Skin epidermis (tissue), 12 donors: Measurements from ENCODE around the gene NOL9.

Source experiments
- H3K27ac ChIP-seq, 21 experiments: fragments of 200-600 bp; sonication (generic) in 11 of 21; one replicate each; pipeline ENCODE4 v1.5.0; 2020; ENCODE audit warnings: mild to moderate bottlenecking in 3 of 21, inconsistent platforms in 2 of 21, moderate library complexity in 2 of 21
- H3K4me3 ChIP-seq, 7 experiments: fragments of 200-600 bp; sonication (generic) in 2 of 7; one replicate each; pipeline ENCODE4 v1.5.0; 2020; ENCODE audit warnings: inconsistent platforms in 2 of 7, mild to moderate bottlenecking in 2 of 7, moderate library complexity in 1 of 7

The NOL9 gene

DNA sequence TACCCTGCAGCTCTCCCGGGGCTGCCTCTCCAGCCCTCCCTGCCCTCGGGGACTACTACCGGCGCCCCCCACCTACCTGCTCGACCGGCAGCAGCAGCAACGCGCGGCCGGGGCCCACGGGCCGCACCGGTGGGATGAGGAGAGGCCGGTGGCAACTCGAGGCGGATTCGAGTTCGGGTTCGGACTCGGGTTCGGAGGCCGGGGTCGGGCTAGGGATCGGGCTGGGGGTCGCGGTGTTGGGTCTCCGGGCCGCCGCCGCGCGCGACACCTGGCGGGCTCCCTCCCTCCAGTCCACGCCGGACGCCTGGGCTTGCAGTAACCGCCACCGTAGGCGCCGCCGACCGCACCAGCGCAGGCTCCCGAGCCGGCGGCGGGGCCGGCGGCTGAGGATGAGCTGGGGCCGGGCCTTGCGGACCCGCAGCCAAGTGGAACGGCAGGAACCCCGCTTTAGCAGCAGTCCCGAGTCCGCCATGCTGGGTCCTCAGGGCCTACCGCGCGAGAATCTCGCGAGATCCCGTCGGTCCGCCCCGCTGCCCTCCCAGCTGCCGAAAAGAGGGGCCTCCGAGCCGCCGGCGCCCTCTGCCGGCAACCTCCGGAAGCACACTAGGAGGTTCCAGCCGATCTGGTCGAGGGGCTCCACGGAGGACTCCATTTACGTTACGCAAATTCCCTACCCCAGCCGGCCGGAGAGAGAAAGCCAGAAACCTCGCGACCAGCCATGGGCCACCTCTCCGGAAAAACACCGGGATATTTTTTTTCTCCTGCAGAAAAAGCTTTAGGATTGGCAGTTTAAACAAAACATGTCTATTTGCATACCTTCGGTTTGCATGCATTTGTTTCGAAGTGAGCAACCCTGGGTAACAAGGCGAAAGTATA lies at the start of gene NOL9:
NOL9 (minus strand) TSS at position 483 of the 876 bp plus-strand sequence; CDS start at position 472, 11 bp downstream.
- peak within 1 kb of the TSS; percentile 40 to 96 (median 92) for H3K27ac ChIP-seq
- H3K4me3 ChIP-seq, result peak within 1 kb of the TSS; percentile 93 to 100 (median 98)

DNA sequence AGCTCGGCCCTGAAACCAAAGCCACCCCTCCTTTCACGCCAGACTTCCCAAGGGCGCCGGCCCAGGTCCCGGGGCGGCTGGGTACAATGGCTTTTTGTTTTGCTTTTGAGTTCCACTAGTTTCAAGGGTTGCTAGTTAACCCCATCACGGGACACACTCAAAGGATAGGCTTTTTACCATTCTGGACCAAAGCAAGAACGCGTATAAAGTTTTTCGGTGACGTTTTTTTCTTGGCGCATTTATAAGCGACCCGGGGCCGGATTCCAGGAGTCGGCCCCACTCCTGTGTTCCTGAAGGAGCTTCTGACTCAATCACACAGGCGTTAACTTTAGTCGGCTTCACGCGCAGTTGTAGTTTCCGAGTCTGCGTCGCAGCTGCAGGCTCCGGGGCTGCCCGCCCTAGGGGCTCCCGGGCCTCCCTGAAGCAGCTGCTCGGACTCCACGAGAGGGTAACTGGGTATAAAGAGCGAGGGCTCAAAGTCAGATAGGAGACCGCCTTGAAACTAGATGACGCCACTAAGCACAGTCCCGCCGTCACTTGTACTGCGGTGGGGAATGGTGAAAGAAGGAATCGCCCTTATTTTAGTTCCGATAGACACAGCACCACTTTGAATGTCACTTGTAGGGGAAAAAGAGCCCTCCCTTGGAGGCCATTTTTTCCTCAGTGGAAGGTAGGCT lies 49.1 kb upstream of the NOL9 start:
- Histone ChIP-seq H3K27ac (peak overlapping the region; percentile 87 to 99 (median 98)), H3K4me3 (peak overlapping the region; percentile 70 to 98 (median 88))

DNA sequence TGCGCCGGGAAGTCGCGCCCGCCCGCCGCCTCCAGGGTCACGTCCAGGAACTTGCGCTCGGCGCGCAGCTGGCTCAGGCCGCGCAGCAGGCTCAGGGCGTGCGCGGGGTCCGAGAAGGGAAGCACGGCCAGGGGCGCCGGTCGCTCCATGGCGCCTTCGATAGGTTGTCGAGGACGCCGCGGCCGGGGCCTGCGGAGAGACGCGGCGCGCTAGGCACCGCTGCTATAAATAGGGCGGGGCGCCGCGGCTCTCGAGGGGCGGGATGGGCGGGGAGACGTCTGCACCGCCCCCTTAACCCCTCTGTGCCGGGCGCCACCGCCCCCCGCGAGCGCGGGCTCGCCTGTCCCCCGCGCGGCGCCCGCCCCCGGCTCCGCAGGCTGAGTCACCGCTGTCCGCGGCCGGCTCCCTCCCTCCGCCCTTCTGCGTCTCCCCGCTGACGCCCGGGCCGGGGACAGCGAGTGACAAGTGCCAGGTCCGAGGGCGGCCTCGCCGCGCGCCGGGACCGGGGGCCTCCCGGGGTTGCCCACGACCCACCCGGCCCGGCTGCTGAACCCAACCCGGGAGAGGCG lies 48.4 kb upstream of the NOL9 start, which contains the start of gene KLHL21:
KLHL21 (minus strand) TSS at position 201 of the 569 bp plus-strand sequence; CDS start at position 149, 52 bp downstream.
- Histone ChIP-seq H3K4me3 (peak within 1 kb of the TSS; percentile 70 to 98 (median 88)), H3K27ac (peak within 1 kb of the TSS; percentile 87 to 99 (median 98))

GRCh38 chr1:6601923-6602668 lies 47.8 kb upstream of the NOL9 start:
- H3K27ac ChIP-seq, result peak overlapping the region; percentile 86 to 99 (median 98)
- H3K4me3 ChIP-seq, result peak overlapping the region; percentile 70 to 98 (median 88)

DNA sequence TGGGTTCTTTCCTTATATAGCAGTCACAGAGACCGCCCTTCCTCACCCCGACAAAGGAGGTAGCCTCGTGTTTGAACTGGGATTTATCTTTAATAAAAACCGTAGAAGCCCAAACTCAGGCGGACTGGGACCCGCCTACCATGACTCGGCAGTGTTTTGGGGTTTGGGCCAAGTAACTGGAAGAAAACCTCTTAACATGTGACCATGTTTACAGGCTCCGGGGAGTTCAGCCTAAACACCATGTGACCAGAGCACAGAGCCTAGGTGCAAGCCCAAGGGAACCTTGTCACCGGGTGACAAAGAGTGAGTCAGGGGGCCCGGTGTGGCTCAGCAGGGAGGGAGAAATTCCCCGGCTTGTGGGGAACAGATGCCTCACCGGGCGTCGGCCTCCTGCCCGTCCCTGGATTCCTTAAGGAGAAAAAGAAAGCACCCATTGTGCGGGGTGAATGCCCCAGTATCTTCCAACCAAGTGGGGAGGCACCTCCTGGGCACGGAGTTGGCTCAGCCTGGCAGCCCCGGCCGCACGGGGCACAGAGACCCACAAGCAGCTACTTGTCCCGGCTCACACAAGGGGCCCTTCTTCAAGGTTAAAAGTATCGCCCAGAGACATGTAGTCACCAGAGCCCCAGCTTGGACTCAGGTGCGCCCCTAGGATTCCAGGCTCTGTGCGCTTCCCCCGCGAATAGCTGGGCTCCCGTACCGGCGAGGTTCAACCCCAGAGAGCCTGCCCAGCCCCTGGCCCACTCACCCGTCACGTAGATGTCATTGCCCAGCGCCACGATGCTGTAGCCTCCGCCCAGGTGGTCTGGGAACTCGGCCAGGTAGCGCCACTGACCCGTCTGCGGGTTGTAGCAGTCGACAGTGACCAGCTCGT lies 47.0 kb upstream of the NOL9 start:
- peak overlapping the region; percentile 70 to 98 (median 88) for H3K4me3 ChIP-seq
- H3K27ac ChIP-seq, result peak overlapping the region; percentile 86 to 99 (median 98)

DNA sequence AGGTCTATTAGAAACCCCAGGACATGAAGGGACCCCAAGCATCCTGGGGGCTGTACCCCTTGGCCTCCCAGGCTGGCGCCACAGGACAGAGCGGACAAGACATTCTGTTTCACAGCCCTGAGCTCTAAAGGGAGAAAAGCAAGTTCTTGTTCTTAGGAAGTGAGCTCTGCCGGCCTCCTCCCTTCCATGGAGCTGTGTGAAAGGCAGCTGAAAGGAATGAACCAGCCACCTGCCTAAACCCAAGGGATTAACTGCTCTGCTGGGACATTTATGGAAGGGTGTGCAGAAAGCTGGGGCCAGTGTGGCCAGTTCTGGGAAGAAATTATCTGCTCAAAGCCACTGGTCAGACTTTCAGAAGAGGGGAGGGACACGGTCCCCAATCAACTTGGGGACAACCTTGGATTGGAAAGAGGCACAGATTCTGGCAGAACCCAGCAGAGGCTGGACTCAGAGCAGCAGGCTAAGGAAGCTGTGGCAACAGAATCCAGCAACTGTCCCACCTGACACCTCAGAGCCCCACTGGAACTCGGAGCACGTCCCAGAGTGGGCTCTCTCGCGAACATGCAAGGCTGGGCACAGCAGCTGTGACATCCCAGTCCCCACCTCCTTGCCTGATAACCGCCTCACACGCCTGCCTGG lies 46.2 kb upstream of the NOL9 start:
- H3K27ac ChIP-seq, result peak overlapping the region in 20 of 21 experiments; percentile 55 to 99 (median 98)
- H3K4me3 ChIP-seq, result peak overlapping the region; percentile 70 to 98 (median 88)

DNA sequence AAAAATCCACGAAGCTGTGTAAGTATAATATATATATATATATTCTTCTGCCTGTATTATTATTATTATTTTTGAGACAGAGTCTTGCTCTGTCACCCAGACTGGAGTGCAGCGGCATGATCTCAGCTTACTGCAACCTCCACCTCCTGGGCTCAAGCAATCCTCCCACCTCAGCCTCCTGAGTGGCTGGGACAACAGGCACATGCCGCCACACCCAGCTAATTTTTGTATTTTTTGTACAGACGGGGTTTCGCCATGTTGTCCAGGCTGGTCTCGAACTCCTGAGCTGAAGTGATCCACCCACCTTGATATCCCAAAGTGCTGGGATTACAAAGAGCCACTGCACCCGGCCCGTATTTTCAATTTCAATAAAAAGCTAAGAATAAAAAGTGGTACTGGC lies 45.7 kb upstream of the NOL9 start:
- Histone ChIP-seq H3K4me3 (peak overlapping the region; percentile 70 to 98 (median 88)), H3K27ac (peak overlapping the region in 20 of 21 experiments; percentile 55 to 99 (median 98))

GRCh38 chr1:6599141-6599975 lies 45.0 kb upstream of the NOL9 start:
- peak overlapping the region; percentile 70 to 98 (median 88) for H3K4me3 ChIP-seq
- peak overlapping the region in 20 of 21 experiments; percentile 54 to 99 (median 98) for H3K27ac ChIP-seq

DNA sequence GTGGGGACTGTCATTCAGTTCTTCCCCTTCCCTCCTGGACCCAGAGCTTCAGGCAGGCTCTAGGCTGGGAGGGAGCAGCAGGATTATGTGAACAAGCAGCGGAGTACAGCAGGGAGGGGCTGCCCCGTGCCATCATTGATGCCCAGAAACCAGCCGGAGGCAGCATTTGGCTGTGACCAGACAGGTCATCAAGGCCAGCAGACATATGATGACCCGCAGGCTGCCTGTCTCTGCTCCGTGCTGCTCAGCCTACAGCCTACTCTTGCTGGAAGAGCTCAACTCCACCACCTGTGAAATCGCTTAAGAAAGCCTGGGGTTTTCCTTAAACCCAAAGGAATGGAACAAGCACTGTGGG lies 43.4 kb upstream of the NOL9 start:
- Histone ChIP-seq H3K27ac (peak overlapping the region in 9 of 21 experiments; percentile 14 to 99 (median 54)), H3K4me3 (peak overlapping the region in 1 of 7 experiments; percentile 98)

GRCh38 chr1:6596886-6597776 lies 42.8 kb upstream of the NOL9 start:
- peak overlapping the region in 3 of 21 experiments; percentile 14 to 39 (median 18) for H3K27ac ChIP-seq
- no peak overlapping the region for H3K4me3 ChIP-seq

DNA sequence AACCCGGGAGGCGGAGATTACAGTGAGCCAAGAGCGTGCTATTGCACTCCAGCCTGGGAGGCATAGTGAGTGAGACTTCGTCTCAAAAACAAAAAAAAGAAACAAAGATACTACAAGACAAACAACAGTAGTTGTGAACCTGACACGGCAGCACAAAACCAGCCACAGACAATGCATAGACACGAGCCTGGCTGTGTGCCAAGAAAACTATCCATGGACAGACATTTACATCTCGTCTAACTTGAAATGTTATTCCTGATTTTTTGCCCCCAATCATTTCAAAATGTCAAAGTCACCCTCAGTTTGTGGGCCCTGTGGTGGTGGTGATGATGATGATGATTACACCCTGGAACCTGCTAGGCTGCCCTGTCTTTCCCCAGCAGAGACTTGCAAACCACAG lies 42.0 kb upstream of the NOL9 start:
- Histone ChIP-seq H3K4me3 (no peak overlapping the region), H3K27ac (peak overlapping the region in 1 of 21 experiments; percentile 14)

DNA sequence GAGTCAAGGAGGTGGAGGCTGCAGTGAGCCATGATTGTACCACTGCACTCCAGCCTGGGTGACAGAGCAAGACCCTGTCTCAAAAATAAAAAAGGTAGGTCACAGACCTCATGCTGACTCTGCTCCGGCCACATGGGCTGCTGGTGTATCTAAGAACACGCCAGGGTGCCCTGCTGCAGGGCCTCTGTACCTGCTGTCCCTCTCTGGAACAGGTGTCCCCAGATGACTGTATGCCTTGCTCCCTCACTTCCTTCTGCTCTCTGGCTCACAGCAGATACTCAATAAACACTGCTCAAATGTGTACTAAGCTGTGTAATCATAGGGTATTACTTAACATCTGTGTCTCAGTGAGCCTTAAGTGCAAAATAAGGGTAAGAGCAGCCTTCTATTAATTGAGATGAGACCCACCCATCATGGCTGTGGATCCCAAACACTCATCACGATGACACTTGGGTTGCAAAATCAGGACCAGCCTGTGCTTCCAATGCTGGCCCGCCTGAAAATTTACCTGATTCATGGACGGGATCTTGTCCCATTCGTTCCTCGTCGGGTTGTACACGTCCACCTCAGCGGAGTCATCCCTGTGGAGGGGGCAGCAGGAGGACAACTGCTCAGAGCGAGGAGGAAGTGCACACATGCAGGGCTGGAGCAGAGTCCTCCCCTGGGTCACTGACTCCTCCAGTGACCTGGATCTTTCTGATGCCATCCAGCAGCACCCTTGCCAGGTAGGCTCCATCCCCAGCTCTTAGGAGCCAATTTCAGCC lies 40.8 kb upstream of the NOL9 start:
- Histone ChIP-seq H3K4me3 (no peak overlapping the region), H3K27ac (peak overlapping the region in 1 of 21 experiments; percentile 10)

- no peak overlapping the region for H3K4me3 ChIP-seq
- H3K27ac ChIP-seq, result no peak overlapping the region
Measured at GRCh38 chr1:6593810-6594209, 39.5 kb upstream of the NOL9 start.

DNA sequence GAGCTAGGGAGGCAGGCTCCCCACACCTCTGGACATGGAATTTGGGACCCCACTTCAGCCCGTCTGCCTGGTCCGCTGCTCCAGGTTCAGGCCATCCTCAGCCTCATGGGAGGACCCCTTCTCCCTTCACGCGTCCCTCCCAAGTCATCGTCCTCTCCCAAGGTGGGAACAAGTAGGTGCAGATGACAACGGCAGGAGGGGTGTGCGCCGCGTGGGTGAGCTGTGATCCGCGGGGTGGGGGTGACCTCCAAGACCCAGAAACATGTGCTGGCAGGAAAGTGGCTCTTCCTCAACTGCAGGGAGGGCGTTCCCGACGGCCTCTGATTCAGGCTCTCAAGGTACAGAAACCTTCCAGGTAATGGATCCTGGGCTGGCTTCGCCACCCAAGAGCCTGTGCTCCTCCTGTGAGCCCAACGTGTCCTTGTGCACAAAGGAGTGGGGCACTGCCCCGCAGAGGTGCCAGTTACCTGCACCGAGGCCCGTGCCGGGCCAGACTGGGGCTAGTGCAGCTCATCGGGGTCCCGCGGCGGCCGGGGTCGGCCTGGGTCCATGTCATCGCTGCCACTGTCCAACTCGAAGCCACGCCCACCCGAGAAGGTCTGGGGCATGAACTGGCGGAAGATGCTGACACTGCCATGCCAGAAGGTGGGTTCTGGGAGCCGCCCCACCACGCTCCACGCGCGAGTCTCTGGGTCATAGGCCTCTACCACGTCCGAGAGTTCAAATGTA lies 38.7 kb upstream of the NOL9 start:
- Histone ChIP-seq H3K4me3 (no peak overlapping the region), H3K27ac (no peak overlapping the region)

DNA sequence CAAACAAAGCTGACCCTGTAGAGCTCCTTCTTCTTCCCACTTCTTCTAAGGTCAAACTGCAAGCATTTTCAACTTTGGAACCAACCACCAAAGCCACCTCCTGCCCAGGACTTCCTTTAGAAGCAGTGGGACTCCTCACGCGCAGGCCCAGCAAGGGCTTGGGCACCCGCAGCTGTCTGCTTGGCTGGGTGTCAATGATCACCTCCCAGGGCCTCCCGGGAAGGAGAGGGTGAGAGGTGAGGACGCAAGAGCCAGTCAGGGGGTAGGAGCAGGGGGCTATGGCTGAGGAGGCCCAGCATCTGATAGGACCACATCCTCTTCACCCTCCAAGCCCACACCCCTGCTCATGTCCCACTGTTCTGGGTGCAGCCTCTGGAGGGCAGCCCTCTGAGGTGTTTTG lies 38.1 kb upstream of the NOL9 start:
- Histone ChIP-seq H3K27ac (no peak overlapping the region), H3K4me3 (no peak overlapping the region)
